ENCODE results near the gene CC2D2A. TPM values are rescaled to one million over a fixed set of nuclear protein-coding genes. Genes with fewer than 3 reads are reported as not detected.
"Not testable (repeated sequence)": the region's sequence is repeated elsewhere in the genome, so short reads cannot be mapped to it uniquely, and the experiment has no call there.

CC2D2A gene
- total RNA-seq, 1 donor from 2014 or later = 15.2 TPM

DNA sequence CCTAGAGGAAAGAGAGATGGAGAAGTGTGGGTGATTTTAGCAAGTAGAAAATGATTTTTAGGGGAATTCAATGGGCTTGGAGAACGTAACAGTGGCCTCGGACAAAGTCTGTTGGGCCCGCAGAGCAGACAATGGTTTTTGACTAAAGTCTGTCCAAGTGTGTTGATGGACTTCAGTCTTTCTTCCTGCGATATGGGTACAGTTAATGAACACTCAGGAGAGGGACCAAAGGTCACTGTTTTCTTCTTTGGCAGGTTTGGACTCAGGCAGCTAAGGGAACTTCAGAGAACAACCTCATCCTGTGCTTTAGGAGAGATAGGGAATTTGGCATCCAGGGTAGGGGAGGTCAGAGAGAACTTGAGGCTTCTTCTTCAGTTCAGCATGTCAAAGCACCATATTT is 38.0 kb downstream of the CC2D2A start:
- H3K4me3 ChIP-seq (ENCODE audit: low read depth, low read length) = no peak overlapping the region
- DNase-seq (ENCODE audit: low read depth) = no peak
- no peak for TF ChIP-seq CTCF (conservative IDR thresholded peaks at IDR 0.05; ENCODE audit: low read depth, low read length)

DNA sequence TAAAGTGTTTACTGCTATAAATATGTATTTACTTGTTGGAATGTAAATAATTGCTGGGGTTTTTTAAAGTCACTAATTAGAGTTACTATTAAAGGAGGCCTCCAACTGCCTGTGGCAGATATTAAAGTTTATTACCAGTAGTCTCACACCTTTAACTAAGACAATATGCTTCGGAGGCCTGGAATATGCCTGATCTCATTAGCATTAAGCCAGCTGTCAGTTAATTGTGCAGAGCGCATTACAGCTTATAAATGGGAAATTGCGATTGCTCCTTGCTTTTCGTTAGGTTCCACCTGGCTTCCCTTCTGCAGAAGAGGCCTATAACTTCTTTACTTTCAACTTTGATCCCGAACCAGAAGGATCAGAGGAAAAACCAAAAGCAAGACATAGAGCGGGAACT is 41.3 kb downstream of the CC2D2A start:
- no peak for TF ChIP-seq CTCF (conservative IDR thresholded peaks at IDR 0.05; ENCODE audit: low read depth, low read length)
- no peak overlapping the region for H3K4me3 ChIP-seq (ENCODE audit: low read depth, low read length)
- DNase-seq (ENCODE audit: low read depth) = no peak

GRCh38 chr4:15513545-15513944 is 43.9 kb downstream of the CC2D2A start:
- no peak overlapping the region for H3K4me3 ChIP-seq (ENCODE audit: low read depth, low read length)
- no peak for TF ChIP-seq CTCF (conservative IDR thresholded peaks at IDR 0.05; ENCODE audit: low read depth, low read length)

DNA sequence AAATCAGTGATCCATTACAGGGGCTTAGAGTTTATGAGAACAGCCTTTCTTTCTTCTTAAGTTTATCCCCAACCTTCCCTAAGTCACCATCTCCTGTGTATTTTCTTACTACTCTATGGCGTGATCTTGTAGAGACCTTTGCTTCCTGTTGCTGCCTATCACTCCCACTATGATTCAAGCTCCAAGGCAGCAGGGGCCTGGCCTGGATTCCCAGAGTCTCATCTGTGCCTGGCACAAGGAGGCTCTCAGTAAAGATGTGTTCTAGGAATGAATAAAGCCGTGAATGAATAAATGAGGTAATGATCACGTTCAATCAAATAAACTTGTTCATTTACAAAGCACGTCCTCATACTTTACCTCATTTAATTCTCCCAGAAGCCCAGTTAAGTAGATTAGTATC is 45.4 kb downstream of the CC2D2A start:
- no peak overlapping the region for H3K4me3 ChIP-seq (ENCODE audit: low read depth, low read length)
- no peak for TF ChIP-seq CTCF (conservative IDR thresholded peaks at IDR 0.05; ENCODE audit: low read depth, low read length)
- DNase-seq (ENCODE audit: low read depth) = no peak

More at GRCh38 chr4:15513545-15513944, 43.9 kb downstream of the CC2D2A start:
- no peak for DNase-seq (ENCODE audit: low read depth)

- DNase-seq (ENCODE audit: low read depth) = no peak
- no peak overlapping the region for H3K4me3 ChIP-seq (ENCODE audit: low read depth, low read length)
- TF ChIP-seq CTCF (conservative IDR thresholded peaks at IDR 0.05; ENCODE audit: low read depth, low read length) = no peak
These were observed 46.8 kb downstream of the CC2D2A start for GRCh38 chr4:15516494-15516893.

DNA sequence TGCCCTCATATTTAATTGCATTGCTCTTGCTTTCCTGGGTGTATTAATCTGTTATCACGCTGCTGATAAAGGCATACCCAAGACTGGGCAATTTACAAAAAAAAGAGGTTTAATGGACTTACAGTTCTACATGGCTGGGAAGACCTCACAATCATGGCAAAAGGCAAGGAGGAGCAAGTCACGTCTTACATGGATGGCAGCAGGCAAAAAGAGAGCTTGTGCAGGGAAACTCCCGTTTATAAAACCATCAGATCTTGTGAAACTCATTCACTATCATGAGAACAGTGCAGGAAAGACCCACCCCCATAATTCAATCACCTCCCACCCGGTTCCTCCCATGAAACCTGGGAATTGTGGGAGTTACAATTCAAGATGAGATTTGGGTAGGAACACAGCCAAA is 48.0 kb downstream of the CC2D2A start:
- DNase-seq (ENCODE audit: low read depth); H3K4me3 ChIP-seq (ENCODE audit: low read depth, low read length): not testable (repeated sequence)

DNA sequence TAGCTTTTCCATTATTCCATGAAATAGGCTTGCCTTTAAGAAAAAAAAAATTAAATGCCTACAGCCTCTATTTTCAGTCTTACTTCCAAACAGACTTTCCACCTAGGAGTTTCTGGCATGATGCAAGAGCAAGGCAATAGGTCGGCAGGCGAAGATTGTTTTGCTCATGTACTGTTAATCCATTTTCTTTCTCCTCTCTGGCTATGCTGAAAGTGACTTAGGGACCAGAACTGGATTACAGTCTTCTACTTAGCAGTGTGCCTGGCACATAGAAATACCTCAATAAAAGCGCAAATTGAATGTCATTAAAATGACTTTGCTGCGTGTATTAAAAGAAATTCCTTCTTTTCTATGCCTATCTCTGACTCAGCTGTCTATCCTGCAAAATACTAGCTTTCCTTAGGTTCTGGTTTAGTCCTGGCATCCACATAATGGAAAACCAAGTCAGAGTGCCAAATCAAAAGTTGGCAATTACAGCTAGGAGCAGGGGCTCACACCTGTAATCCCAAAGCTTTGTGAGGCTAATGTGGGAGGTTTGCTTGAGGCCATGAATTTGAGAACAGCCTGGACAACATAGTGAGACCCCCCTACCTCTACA is 51.9 kb downstream of the CC2D2A start:
- H3K4me3 ChIP-seq (ENCODE audit: low read depth, low read length) = no peak overlapping the region
- no peak for DNase-seq (ENCODE audit: low read depth)
- TF ChIP-seq CTCF (conservative IDR thresholded peaks at IDR 0.05; ENCODE audit: low read depth, low read length) = no peak

All from epithelial cell of proximal tubule (primary cell).